Liver (tissue), 9 donors: ENCODE measurements around the gene ADGRV1. TPM values are rescaled to one million over a fixed set of nuclear protein-coding genes. Genes with fewer than 3 reads are reported as not detected.
A peak's percentile ranks its signal among the peaks of the same experiment; 100 is the strongest.

ENCODE experiments used
- DNase-seq: peaks from one replicate; pipeline ENCODE4 v3.0.0-alpha.2; 2017; ENCODE audit warnings: low spot score
- H3K27ac ChIP-seq, 2 donors: one replicate each; pipeline ENCODE4 v1.7.0; 2013; ENCODE audit warnings: inconsistent platforms in 2 of 2, low read length in 2 of 2, control low read depth in 1 of 2, low read depth in 1 of 2, mild to moderate bottlenecking in 1 of 2
- H3K27me3 ChIP-seq, 4 donors: one replicate each; pipeline versions ENCODE4 v1.6.1 to v1.7.0; 2013; ENCODE audit warnings: low read length in 3 of 4, inconsistent platforms in 1 of 4, mild to moderate bottlenecking in 1 of 4, moderate library complexity in 1 of 4; ENCODE audit not compliant: control insufficient read depth in 4 of 4, insufficient read depth in 4 of 4
- H3K36me3 ChIP-seq, 4 donors: one replicate each; pipeline versions ENCODE4 v1.6.1 to v1.7.0; 2013; ENCODE audit warnings: low read length in 3 of 4, mild to moderate bottlenecking in 3 of 4, low read depth in 1 of 4, moderate library complexity in 1 of 4; ENCODE audit not compliant: control insufficient read depth in 4 of 4, insufficient read depth in 3 of 4
- H3K4me1 ChIP-seq, 4 donors: one replicate each; pipeline versions ENCODE4 v1.6.1 to v1.7.0; 2013; ENCODE audit warnings: low read length in 3 of 4, mild to moderate bottlenecking in 3 of 4, moderate library complexity in 1 of 4; ENCODE audit not compliant: control insufficient read depth in 4 of 4, insufficient read depth in 4 of 4
- H3K4me3 ChIP-seq, 3 donors: one replicate each; pipeline versions ENCODE4 v1.6.1 to v1.7.0; 2013; ENCODE audit warnings: low read length in 3 of 3, control low read depth in 1 of 3, low read depth in 1 of 3, mild to moderate bottlenecking in 1 of 3
- H3K9ac ChIP-seq, 2 donors: one replicate each; pipeline ENCODE4 v1.7.0; 2013; ENCODE audit warnings: low read length in 2 of 2, mild to moderate bottlenecking in 2 of 2, moderate library complexity in 2 of 2, control low read depth in 1 of 2, low read depth in 1 of 2
- H3K9me3 ChIP-seq, 4 donors: one replicate each; pipeline versions ENCODE4 v1.6.1 to v1.7.0; 2013; ENCODE audit warnings: low read length in 3 of 4; ENCODE audit not compliant: control insufficient read depth in 4 of 4
- FOXA2 ChIP-seq: IDR thresholded peaks from 2 replicates; pipeline ENCODE4 v1.6.1; 2016; ENCODE audit warnings: antibody characterized with exemption
- HNF4G ChIP-seq: IDR thresholded peaks from 2 replicates; pipeline ENCODE4 v1.6.1; 2016; ENCODE audit warnings: antibody characterized with exemption
- JUND ChIP-seq, 2 donors: IDR thresholded peaks; 2 replicates each; pipeline ENCODE4 v1.6.1; 2016; ENCODE audit warnings: antibody characterized with exemption in 2 of 2
- NR2F2 ChIP-seq: IDR thresholded peaks from 2 replicates; pipeline ENCODE4 v1.6.1; 2016; ENCODE audit warnings: antibody characterized with exemption
- SP1 ChIP-seq: IDR thresholded peaks from 2 replicates; pipeline ENCODE4 v1.6.1; 2018; ENCODE audit warnings: antibody characterized with exemption, mild to moderate bottlenecking
- TAF1 ChIP-seq: conservative IDR thresholded peaks from 2 replicates; pipeline ENCODE4 v1.6.1; 2016; ENCODE audit warnings: antibody characterized with exemption, mild to moderate bottlenecking
- YY1 ChIP-seq: IDR thresholded peaks from 2 replicates; pipeline ENCODE4 v1.6.1; 2016; ENCODE audit warnings: antibody characterized with exemption, mild to moderate bottlenecking
- WGBS: extraction: QIAGEN DNeasy Blood & Tissue Kit; methylation state at CpG from one replicate; pipeline ENCODE4 v1.1.7; 2013; 5-methylcytosine and 5-hydroxymethylcytosine counted together
- polyA plus RNA-seq, 2 donors: library from polyadenylated mRNA; stranded (reverse) in 1 of 2; unstranded in 1 of 2; fragments of 200-250 nt in 1 of 2; fragments of >200 nt in 1 of 2; fragmentation: Nextera tagmentation in 1 of 2; extraction: Ambion mirVana in 1 of 2; gene quantifications; one replicate each; pipeline versions ENCODE4 v1.2.1 to v1.2.3, GENCODE V29; 2013 to 2015
- total RNA-seq, 2 donors: library from RNA; depleted of rRNA; stranded (reverse); fragments of >200 nt; gene quantifications; one replicate each; pipeline ENCODE4 v1.2.3, GENCODE V29; 2014
- TF ChIP-seq, protein P1 (sequence below): IDR thresholded peaks from 2 replicates; pipeline ENCODE4 v1.6.1; 2016; ENCODE audit warnings: antibody characterized with exemption
- TF ChIP-seq, protein P2 (sequence below): fragments of 150-350 bp; IDR thresholded peaks from 2 replicates; pipeline ENCODE4 v1.5.1; 2017; ENCODE audit warnings: improper control_type of control experiment, low read depth, low read length; ENCODE audit not compliant: missing input control
- TF ChIP-seq, protein P3 (sequence below): IDR thresholded peaks from 2 replicates; pipeline ENCODE4 v1.6.1; 2016; ENCODE audit warnings: antibody characterized with exemption
- TF ChIP-seq, protein P4 (sequence below): IDR thresholded peaks from 2 replicates; pipeline ENCODE4 v1.6.1; 2016; ENCODE audit warnings: antibody characterized with exemption, mild to moderate bottlenecking
- TF ChIP-seq, protein P5 (sequence below): IDR thresholded peaks from 2 replicates; pipeline ENCODE4 v1.6.1; 2016; ENCODE audit warnings: antibody characterized with exemption
- donor health status: healthy.
- donor health status: healthy.
- donor health status: healthy.
- donor health status: healthy.
- donor health status: healthy.

ADGRV1 gene
- total and polyA plus RNA-seq, 4 donors = 5.1 to 15.5 (median 9.6) TPM

DNA sequence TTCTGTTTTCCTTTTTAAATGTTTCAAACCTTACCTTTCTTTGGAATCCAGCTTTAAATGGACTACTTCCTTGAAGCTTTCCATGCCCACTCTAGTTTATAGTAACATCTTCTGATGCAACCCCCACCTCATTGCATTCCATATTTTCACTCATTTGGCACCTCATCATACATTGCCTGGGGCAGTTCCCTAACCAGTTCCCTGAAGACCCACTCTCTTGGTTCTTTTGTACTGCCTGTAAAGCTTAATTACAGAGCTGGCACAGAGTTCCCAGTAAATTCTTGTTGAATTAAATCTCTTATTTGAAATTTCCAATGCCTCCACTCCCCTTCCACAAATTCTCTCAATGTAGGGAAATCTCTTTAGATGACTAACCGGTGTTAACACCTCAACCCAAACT is 567.3 kb downstream of the ADGRV1 start:
- WGBS = 92% methylated on average over 1 of the region's 1 CpG
- no peak for DNase-seq
- H3K27me3 ChIP-seq = no peaks in the 10 kb centered on the region
- H3K36me3 ChIP-seq = no peaks in the 10 kb centered on the region
- peak overlapping the region in 1 of 2 donors; percentile 32 for H3K27ac ChIP-seq
- no peak overlapping the region for H3K9ac ChIP-seq
- H3K4me1 ChIP-seq = no peaks in the 10 kb centered on the region
- H3K9me3 ChIP-seq = no peaks in the 10 kb centered on the region
- H3K4me3 ChIP-seq = no peak overlapping the region
- TF ChIP-seq, protein P1, sequence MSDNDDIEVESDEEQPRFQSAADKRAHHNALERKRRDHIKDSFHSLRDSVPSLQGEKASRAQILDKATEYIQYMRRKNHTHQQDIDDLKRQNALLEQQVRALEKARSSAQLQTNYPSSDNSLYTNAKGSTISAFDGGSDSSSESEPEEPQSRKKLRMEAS = no peak

DNA sequence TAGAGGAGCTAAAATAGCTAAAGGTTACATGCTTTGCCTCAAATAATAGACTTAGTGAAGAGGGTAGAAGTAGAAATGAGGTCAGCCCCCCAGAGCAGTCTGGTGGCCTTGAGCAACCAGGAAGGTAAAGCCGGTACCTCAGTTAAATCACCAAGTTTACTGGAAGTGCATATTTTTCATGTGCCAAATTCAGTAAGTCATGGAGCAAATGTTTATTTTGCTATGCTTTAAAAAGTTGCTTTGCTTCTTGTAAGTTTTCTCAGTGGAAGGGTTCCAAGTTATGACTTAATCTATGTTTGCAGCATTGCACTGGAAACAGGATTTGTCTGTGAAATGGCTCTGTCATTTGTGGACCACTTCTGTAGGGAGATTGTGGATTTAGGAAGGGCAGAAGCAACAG is 567.9 kb downstream of the ADGRV1 start:
- DNase-seq = no peak
- Histone ChIP-seq H3K4me1 (no peaks in the 10 kb centered on the region), H3K27me3 (no peaks in the 10 kb centered on the region), H3K27ac (no peak overlapping the region), H3K36me3 (no peaks in the 10 kb centered on the region), H3K4me3 (no peak overlapping the region), H3K9ac (no peak overlapping the region), H3K9me3 (no peaks in the 10 kb centered on the region)
- WGBS = 75% methylated on average over 1 of the region's 1 CpG
- TF ChIP-seq SP1 (no peak), HNF4G (no peak), JUND (IDR thresholded peaks at IDR 0.05) (no peak), NR2F2 (no peak), FOXA2 (no peak), YY1 (no peak), TAF1 (no peak)
- TF ChIP-seq, protein P2, sequence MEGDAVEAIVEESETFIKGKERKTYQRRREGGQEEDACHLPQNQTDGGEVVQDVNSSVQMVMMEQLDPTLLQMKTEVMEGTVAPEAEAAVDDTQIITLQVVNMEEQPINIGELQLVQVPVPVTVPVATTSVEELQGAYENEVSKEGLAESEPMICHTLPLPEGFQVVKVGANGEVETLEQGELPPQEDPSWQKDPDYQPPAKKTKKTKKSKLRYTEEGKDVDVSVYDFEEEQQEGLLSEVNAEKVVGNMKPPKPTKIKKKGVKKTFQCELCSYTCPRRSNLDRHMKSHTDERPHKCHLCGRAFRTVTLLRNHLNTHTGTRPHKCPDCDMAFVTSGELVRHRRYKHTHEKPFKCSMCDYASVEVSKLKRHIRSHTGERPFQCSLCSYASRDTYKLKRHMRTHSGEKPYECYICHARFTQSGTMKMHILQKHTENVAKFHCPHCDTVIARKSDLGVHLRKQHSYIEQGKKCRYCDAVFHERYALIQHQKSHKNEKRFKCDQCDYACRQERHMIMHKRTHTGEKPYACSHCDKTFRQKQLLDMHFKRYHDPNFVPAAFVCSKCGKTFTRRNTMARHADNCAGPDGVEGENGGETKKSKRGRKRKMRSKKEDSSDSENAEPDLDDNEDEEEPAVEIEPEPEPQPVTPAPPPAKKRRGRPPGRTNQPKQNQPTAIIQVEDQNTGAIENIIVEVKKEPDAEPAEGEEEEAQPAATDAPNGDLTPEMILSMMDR = no peak
- TF ChIP-seq, protein P3, sequence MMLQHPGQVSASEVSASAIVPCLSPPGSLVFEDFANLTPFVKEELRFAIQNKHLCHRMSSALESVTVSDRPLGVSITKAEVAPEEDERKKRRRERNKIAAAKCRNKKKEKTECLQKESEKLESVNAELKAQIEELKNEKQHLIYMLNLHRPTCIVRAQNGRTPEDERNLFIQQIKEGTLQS = no peak
- TF ChIP-seq, protein P4, sequence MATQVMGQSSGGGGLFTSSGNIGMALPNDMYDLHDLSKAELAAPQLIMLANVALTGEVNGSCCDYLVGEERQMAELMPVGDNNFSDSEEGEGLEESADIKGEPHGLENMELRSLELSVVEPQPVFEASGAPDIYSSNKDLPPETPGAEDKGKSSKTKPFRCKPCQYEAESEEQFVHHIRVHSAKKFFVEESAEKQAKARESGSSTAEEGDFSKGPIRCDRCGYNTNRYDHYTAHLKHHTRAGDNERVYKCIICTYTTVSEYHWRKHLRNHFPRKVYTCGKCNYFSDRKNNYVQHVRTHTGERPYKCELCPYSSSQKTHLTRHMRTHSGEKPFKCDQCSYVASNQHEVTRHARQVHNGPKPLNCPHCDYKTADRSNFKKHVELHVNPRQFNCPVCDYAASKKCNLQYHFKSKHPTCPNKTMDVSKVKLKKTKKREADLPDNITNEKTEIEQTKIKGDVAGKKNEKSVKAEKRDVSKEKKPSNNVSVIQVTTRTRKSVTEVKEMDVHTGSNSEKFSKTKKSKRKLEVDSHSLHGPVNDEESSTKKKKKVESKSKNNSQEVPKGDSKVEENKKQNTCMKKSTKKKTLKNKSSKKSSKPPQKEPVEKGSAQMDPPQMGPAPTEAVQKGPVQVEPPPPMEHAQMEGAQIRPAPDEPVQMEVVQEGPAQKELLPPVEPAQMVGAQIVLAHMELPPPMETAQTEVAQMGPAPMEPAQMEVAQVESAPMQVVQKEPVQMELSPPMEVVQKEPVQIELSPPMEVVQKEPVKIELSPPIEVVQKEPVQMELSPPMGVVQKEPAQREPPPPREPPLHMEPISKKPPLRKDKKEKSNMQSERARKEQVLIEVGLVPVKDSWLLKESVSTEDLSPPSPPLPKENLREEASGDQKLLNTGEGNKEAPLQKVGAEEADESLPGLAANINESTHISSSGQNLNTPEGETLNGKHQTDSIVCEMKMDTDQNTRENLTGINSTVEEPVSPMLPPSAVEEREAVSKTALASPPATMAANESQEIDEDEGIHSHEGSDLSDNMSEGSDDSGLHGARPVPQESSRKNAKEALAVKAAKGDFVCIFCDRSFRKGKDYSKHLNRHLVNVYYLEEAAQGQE = no peak

DNA sequence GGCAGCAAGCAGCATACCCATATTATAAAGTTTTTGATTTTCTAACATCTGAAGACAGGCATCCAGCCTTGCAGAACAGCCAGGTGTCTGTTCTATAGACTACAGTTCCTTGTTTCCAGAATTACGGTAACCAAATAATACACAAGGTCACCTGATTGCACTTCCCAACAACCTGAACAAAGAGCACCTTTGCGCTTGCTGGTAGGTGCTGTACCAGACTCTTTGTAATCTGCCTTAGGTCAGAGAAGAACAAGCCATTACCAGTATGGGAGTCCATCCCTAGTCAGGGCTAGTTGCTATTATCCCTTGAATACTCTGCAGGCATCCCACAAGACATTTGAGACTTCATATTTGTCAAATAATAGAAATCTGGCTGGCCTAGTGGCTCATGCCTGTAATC is 568.3 kb downstream of the ADGRV1 start:
- Histone ChIP-seq H3K27me3 (no peaks in the 10 kb centered on the region), H3K9me3 (no peaks in the 10 kb centered on the region), H3K4me1 (no peaks in the 10 kb centered on the region), H3K27ac (peak overlapping the region in 1 of 2 donors; percentile 22), H3K36me3 (no peaks in the 10 kb centered on the region), H3K9ac (no peak overlapping the region), H3K4me3 (no peak overlapping the region)
- WGBS = 86% methylated on average over 2 of the region's 2 CpGs
- TF ChIP-seq, protein P4 = no peak
- TF ChIP-seq, protein P5, sequence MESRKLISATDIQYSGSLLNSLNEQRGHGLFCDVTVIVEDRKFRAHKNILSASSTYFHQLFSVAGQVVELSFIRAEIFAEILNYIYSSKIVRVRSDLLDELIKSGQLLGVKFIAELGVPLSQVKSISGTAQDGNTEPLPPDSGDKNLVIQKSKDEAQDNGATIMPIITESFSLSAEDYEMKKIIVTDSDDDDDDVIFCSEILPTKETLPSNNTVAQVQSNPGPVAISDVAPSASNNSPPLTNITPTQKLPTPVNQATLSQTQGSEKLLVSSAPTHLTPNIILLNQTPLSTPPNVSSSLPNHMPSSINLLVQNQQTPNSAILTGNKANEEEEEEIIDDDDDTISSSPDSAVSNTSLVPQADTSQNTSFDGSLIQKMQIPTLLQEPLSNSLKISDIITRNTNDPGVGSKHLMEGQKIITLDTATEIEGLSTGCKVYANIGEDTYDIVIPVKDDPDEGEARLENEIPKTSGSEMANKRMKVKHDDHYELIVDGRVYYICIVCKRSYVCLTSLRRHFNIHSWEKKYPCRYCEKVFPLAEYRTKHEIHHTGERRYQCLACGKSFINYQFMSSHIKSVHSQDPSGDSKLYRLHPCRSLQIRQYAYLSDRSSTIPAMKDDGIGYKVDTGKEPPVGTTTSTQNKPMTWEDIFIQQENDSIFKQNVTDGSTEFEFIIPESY = no peak
- TF ChIP-seq NR2F2 = no peak
- TF ChIP-seq JUND (IDR thresholded peaks at IDR 0.05) = no peak
- DNase-seq = no peak
